Erythroblast (primary cell): ENCODE measurements around the gene PDLIM5.

Source experiments
- GATA1 ChIP-seq: IDR thresholded peaks from 2 replicates; pipeline ENCODE4 v1.6.1; 2011; ENCODE audit warnings: low read depth, mild to moderate bottlenecking, control low read depth, low read length, moderate library complexity
- POLR2A ChIP-seq: IDR thresholded peaks from 2 replicates; pipeline ENCODE4 v1.6.1; 2011; ENCODE audit warnings: mild to moderate bottlenecking, low read length

DNA sequence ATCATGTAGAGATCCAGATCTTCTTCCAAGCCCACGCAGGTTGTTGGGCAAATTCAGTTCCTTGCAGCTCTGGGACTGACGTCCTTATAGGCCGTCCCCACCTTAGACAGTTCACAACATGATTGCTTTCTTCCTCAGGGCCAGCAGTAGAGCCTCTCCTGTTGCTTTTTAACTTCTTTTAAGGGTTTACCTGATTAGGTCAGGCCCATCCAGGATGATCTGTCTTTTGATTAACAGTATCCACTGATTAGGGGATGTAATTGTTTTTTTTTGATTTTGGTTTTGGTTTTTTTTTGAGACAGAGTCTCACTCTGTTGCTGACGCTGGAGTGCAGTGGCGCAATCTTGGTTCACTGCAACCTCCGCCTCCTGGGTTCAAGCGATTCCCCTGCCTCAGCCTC lies 197.0 kb downstream of the PDLIM5 start:
- TF ChIP-seq POLR2A: no peak
- no peak for TF ChIP-seq GATA1
